ELR (cell line): Measurements from ENCODE around the gene C17orf50.
A peak's percentile ranks its signal among the peaks of the same experiment; 100 is the strongest.

Experiments
- DNase-seq: peaks from one replicate; pipeline ENCODE4 v3.0.0-alpha.2; 2015; ENCODE audit warnings: low read depth

Gene C17orf50

DNA sequence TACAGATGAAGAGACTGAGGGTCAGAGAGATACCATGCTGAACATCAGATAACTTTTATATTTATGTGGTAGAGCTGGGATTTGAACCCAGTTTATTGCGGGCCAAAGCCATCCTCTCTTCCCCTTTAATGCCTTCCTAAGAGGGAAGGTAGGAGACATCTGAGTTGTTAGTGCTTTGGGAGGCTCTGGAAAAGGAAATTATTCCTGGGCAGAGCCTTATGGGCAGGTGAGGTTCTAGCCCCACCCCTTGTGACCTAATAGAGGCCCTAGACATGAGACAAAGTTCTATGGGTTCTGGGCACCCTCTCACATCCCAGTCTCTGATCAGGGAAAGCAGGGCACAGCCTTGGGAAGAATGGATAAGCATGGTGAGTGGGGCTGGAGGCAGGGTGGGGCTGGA lies at the start of gene C17orf50:
Gene C17orf50, plus strand, starts transcription at position 301 of the 400 bp plus-strand sequence. Its CDS starts 55 bp downstream, at position 356.
- no peak for DNase-seq

DNA sequence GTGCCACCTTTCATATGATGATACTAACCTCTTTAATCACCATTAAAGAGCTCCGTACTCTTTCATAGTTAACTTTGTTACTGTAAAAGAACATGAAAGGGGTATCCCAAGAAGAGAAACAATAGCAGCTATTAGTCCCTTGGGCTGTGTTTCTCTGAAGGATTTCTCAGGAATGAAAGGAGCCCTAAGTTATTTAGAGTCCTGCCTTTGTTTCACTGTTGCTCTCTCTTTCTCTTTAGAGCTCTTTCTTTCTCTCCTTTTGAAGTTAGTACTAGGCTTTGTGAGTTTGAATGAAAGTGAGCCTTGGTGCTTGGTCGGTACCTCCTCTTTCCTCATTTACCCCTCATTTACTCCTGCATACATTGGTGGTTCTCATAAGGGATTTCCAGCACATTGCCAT lies 49.7 kb upstream of the C17orf50 start:
- no peak for DNase-seq

DNA sequence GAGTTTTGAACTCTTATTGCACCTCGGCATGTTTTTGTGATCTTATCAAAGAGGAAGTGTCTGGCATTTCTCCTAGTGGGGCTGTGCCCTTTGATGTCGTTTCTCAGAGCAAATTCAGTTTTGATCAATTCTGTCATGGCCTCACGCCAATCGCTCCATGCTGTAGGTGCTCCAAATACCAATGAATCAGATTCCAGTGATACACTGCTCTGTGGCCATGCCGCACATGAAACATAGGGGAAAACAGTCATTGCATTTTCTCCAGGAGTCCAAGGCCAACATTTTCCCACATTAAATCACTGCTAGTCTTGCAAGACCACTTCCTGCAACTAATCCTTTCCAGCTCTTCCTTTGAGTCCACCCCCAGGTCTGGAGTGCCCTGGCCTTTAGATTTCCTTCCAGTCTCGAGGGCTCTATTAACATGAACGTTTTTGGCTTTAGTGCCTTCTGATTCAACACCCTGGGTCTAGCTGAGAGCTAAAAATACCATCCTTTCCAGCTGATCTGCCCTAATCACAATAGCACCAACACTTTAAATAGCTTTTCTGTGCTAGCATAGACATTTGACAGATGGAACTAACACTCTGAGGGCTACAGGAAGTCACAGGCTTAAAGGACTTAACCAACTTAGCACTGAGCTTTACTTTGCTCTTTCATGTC lies 47.5 kb upstream of the C17orf50 start:
- peak; percentile 96 for DNase-seq

DNA sequence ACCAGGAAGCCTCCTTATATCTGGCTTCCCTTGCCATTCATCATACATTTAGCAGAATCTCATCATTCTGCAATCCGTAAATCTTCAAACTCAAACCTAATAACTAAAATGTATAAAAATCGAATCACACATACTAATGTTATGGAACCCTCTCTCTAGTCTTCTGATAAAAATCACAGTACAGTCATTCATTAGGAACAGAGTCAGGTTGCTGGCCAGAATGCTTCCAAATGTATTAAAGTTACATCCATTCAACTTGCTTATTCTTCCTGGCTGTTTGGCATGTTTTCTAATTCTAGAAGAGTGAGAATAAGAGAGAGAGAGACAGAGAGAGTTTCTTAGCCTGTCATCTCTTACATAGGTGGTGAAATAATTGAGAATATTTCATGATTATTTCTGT lies 45.7 kb upstream of the C17orf50 start:
- no peak for DNase-seq

DNA sequence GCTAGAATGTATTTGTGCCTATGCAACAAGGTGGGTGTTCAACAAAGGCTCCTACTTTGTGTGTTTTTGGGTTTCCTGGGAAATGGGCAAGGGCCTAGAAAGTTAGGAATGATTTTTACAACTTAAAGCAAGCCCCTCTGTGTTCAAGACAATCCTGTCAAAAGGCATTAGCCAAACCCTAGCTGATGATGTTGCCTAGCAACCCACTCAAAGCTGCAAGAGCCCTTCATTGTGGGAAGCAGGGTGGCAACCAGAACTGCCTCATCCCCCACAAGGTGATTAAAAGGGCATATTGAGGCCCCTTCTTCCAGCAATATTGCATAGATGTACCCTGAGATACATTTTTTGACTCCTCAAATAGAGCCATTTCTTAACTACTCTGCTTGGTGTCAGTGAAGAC lies 45.3 kb upstream of the C17orf50 start:
- DNase-seq = no peak

DNA sequence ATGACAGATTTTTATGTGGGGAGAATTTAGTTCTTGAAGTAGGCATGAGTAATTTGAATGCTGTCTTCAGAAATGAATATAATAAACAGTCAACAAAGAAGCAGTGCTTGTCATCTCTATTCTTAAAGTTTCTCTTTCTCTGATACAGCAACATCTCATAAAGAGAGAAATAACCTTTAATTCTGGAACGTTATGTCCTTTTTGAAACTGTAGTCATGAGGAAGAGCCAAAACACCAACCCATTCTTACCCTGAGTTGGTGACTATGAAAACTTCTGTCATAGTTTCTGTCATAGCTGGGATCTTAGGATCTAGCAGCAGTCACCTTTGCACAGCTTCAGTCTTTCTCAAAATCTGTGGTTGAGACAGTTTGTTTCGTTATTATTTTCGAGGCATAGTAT lies 44.5 kb upstream of the C17orf50 start:
- no peak for DNase-seq

DNA sequence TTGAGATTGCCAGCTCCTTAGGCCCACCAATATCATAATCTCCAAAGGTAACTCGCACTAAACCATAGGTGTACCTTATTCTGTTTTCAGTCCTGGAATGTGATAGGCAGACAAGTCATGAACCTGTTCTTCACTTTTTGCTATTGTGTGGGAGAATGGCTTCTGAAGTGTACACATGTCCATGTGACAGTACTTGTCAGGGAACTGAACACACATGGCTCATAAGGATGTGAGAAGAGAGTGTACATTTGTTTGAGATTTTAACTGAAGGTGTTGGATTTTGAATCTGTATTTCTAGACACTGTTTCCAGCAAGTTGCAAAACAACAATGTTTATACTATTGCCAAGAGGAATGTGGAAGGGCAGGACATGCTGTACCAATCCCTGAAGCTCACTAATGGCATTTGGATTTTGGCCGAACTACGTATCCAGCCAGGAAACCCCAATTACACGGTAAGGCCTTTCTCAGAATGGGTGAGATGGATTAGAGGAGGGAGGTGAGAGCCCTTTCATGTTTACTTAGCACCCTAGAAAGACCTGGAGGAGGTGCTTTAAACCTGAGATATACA lies 43.7 kb upstream of the C17orf50 start:
- DNase-seq = no peak

DNA sequence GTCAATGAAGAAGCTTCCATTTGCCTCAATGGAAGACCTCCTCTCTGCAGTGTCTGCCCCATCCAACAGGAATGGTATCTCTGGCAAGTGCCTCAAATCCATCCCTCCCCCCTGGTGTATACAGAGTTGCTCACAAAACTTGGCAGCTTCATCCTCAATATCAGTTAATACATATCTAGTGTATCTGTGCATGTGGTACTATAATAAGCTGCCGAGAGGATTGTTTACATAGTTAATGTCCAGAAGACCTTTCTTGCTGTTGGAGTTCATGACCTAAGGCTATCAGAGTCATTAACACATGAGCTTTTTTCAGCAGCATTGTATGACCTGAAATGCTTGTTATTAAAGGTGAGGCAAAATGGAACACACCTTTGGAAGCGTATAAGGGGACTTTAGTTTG lies 43.2 kb upstream of the C17orf50 start:
- no peak for DNase-seq

DNA sequence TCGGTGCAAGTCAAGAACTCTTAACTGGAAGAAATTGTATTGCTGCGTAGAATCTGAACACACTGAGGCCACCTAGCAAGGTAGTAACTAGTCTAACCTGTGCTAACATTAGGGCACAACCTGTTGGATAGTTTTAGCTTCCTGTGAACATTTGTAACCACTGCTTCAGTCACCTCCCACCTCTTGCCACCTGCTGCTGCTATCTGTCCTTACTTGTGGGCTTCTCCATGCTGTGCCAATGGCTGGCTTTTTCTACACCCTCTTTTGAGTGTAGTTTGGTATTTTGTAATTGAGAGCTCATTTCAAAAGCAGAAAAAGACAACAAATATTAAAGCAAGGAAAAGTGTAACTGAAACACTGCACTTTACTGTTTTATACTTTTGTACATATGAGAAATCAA lies 37.0 kb upstream of the C17orf50 start:
- no peak for DNase-seq

DNA sequence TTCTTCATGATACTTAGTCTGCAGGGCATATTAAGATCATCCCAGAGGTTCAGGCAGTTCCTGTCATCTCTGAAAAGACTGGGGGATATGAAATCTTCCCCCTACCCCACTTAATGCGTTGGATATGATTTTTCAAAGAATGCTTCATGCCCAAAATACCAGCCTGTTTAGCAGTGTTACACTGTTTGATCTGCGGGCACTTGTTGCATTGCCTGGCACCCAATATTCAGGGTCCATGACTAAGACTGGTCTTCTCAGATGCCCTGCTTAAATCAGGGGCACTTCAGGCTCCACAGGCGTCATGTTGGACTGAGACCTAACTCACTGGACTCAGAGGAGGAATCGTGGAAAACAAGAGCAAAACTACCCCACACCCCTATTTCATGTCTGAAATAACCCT lies 35.6 kb upstream of the C17orf50 start:
- DNase-seq = no peak

DNA sequence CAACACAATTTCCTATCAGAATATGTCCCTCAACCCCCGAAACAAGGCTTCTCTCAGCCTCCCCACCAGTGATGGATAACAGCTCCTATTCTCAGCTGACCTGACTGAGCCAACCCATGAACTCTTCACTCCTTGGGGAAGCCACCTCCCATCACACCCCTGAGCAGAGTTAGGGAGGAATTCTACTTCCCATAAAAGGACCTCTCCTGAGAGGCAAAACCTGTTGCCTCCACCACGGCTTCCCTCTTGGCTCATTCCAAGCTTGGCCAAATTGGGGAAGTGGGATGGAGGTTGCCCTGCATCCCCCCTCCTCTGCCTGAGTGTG lies 34.9 kb upstream of the C17orf50 start:
- DNase-seq = no peak

DNA sequence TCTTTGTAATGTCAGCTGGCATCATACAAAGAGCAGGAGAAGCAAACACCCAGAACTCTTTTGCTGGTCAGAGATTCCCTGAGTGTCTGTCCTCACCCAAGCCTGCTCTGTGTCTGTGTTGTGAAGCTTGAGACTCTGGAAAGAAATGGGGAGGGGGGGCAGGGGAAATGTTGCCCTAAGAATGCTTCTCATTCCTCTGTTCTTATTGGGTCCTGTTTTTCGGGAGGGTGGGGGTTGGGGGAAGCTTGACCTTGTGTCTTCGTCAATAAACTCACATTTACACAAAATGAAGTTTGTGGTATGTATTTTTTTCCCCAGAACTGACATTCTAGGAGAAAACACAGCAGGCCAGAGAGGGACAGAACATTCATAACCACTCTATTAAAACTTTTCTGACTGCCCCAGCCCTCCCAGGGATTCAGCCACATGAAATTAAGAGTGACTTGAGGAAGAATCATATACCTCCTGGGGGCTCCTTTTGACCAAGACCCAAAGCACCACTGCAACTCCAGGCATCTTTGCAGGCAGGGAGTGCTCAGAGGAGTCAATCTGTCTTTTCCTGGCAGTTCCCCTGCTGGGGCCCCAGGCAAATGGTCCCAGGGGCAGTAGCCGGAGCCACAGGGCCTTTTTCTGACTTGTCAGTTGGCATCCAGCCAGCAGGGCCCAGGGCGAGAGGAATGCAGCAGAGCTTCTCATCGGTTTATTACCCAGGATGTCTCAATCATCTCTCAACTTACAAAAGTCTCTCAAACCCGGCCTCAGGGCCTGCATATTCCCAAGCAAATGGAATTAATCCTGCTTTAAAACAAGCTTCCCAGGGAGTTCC lies 34.3 kb upstream of the C17orf50 start:
- DNase-seq = peak; percentile 91

DNA sequence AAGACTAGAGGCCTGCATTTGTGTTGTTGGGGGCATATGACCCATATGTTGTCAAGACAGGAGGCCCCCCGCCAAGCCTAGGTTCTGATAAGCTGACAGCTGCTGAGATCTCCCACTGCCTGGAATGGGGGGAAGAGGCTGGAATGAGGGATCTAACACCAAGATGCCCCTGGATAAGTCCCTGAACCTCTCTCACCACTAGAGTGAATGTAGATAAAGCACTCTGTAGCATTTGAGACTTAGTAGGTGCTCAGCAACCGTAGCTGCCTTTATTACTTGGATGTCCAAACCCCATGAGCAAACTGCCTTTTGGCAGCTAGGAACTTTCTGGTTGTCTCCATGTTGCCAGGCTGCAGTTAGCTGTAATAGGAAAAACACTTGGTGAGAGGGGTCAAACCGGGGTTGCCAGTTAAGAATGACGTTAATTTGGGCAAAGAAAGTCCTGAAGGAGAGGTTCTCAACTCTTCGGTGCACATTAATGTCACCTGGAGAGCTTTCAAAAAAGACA lies 33.7 kb upstream of the C17orf50 start:
- DNase-seq = no peak

DNA sequence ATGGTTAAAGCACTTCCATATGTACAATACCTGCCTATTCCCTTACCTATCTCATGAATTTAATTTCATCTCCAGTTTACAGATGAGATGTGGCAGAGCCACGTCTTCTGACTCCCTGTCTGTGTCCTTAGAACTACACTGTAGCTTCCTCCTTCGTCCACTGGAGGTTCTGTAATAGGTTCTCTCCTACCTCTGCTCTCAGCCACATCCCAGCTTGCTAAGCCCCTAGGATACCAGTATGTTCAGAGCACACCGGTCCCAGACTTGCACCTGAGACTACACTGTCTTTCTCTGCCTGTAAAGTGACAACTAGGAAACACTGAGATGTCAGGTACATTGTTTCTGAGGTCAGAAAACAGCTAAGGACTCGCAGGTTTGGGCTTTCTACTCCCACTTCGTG lies 33.1 kb upstream of the C17orf50 start:
- no peak for DNase-seq

DNA sequence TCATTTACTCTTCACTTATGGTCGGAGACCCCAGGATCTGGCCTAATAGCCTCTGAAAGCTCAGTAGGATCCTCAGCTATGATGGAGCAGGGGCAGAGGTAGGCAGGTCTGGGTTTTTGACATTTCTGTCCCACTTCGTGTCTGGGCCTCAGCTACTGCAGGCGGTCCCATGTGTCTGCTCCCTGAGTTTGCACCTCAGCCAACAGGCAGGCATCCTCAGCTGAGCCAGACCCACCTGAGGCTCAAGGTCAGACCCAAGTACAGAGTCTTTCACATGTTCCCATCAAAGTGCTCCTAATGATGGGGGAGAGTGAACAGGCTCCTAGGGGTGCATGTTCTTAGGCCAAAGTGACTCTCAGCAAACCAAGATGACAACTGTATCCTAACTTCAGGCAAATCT lies 32.1 kb upstream of the C17orf50 start:
- no peak for DNase-seq

DNA sequence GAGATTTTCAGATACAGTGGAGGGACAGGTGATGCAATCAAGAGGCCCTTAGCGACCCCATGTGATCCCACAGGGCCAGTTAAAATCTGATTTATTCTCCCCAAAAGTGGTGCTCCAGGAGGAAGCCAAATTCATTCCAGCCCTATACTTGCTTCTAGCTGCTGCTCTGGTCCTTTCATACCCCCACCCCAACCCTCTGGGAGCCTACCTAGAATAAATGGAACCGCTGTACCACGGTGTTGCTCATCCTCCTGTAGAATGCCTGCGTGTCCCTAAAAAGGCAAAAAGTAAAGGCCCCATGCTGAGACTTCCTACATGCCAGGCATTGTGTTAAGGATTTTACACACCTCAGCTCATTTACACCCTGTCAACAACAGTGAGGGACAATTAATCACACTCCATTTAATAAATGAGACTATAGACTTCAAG lies 31.3 kb upstream of the C17orf50 start:
- DNase-seq = no peak

DNA sequence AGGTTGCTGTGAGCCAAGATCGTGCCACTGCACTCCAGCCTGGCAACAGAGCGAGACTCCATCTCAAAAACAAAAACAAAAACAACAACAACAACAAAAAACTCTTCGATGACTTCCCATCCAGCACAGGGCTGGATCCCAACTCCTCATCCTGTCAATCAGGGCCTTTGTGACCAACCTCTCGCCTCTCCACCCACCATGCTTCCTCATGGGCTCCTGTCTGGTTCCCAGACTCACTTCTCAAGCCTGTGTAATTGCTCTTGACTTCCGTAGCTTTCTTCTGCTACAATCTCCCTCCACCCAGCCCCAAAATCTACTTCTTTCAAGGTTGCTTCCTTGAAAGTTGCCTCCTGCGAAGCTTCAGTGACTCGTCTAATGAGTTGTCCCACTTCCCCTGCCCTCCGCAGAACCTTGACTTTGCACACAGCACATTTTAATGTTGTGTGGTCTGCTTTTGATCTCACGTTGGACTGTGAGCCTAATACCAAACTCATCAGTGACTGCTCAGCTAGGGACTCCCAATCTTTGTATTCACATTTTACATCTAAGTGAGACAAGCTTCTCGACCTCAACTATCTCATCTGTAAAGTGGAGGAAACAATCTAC lies 30.2 kb upstream of the C17orf50 start:
- DNase-seq = peak; percentile 35

DNA sequence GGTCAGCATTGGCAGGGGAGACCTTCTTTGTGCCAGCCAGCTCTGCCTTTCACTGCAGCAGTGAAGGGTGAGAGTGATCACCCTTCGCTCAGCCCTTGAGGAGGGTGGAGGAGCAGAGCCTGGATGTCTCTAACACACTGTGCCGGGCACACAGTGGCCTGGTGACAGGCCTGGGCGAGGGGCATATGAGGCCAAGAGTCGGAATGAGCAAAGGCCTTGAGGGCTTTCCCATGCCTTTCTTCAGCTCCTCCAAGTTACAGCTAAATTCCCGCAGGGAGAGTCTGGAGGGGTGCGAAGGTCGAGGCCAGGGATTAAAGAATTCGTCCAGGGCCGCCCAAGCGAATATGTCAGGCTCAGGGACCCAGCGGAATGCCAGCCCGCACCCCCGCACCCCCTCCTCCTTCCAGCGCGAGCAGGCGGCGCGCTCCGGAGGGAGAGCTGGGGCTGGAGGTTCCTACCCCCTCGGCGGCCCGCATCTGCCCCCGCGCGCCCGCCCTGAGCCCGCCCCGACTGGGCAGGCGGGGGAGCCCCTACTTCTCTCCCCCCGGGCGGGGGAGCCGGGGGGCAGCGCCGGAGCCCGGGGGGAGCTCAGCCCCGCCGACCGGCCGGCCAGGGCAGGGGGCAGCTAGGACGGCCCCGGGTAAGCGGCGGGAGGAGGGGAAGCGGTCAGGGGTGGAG lies 29.3 kb upstream of the C17orf50 start, which contains the start of gene RASL10B:
Gene RASL10B, plus strand, starts transcription at position 401 of the 678 bp plus-strand sequence. CDS start 3,546 bp downstream, outside the sequence.
- DNase-seq = peak; percentile 64

DNA sequence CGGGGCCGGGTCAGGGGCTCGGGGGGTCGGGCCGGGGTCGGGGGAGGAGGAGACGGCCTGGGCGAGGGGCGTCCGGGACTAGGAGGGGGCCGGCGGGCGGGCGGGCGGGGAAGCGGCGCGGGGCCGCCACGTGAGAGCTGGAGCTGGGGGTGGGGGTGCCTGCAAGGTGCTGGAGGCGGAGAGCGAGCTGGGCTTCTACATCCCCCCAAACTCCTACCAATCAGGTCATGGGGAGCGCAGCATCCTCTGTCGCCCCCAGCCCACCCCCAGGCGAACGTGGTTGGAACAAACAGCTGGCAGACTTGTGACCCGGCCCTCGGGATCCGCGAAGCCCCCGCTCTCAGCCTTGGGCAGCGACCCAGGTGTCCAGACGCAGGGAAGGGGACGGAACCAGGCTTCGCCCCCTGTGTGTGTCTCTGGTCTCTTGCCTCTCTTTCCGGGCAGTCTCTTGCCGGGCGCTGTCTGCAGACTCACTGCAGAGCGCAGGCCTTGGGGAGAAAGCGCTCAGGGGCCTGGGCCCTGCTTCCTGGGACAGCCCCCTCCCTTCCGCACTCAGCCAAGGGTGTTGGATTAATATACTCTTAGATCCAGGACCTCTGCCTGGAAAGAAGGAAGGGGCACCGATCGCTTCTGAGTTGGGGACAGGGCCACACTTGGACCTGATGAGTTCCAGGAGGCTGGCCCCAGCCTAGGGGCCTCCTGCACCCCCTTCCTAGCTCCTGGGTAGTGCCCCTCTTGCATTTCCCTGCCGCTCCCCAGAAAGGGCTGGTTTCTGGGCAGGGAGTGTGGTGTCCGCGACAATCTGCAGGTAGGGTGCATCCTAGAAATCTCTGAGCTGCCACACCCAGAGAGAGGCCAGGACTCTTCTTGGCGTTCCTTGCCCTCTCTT lies 28.5 kb upstream of the C17orf50 start:
- no peak for DNase-seq

DNA sequence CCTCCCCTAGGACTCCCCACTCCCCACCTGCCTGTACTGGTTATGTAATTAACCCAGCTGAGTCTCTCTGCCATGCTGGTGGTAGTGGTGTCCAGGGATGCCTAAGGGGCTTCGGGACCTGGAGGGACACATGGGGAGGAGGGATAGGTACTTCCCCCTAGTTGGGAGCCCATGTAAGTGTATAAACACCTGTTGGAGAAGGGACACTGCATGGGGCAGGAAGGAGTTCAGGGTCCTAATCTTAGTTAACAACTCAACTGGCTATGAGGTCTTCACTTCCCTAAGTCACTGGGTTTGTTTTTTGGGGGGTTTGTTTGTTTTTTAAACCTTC lies 27.9 kb upstream of the C17orf50 start:
- DNase-seq = no peak

DNA sequence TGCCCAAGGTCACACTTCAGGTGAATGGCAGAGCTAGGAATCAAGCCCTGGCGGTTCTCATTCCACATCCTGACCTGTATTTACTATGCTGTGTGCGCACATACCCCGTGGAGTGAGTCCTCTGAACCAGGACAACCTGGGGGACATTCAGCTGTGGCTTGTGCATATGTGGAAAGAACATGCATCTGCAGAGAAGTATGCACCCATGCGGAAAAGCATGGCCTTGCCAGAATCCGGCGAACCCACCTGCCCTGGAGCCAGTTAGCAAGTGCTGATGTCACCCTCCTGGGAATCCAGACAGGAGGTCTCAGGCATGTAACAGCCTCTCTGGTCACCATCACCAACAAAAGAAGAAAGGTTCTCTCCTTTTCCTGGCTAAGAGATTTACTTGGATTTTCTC lies 27.3 kb upstream of the C17orf50 start:
- no peak for DNase-seq
